Panc1 (cell line): ENCODE results near the gene FNIP1. TPM values are rescaled to one million over a fixed set of nuclear protein-coding genes. Genes with fewer than 3 reads are reported as not detected.

Experiments
- ATAC-seq: fragments of 200-7000 bp; cut with Tn5 transposase; 2 replicates; pipeline ENCODE4 v1.9.1; 2020; ENCODE audit warnings: mild to moderate bottlenecking, moderate library complexity
- BruUV-seq: library from RNA; stranded (reverse); fragments of 400-500 nt; replicated peaks from 2 replicates; lab custom pipeline; 2021; lab: Mats Ljungman, UMichigan
- CTCF ChIA-PET: fragments of 300-600 bp; sonication (Branson Sonifier 250); formaldehyde crosslinking; loops from one replicate; lab custom pipeline; 2022; ENCODE audit warnings: antibody characterized with exemption; lab: Charles Lee
- POLR2A ChIA-PET: fragments of 300-600 bp; sonication (Branson Sonifier 250); formaldehyde crosslinking; loops from one replicate; lab custom pipeline; 2022; ENCODE audit warnings: antibody characterized with exemption; lab: Charles Lee
- DNase-seq: peaks from one replicate; pipeline ENCODE4 v3.0.0-alpha.2; 2010; ENCODE audit warnings: low read depth, low spot score
- H3K27ac ChIP-seq: 2 replicates; pipeline ENCODE4 v1.5.1; 2011; ENCODE audit warnings: mild to moderate bottlenecking, low read length, inconsistent platforms
- H3K27me3 ChIP-seq: fragments of 200-500 bp; sonication (Bioruptor generic); 2 replicates; pipeline ENCODE4 v1.6.0; 2014; ENCODE audit warnings: low read length, inconsistent platforms; ENCODE audit not compliant: control insufficient read depth, insufficient read depth
- H3K36me3 ChIP-seq: fragments of 200-500 bp; sonication (Bioruptor generic); 2 replicates; pipeline ENCODE4 v1.5.1; 2014; ENCODE audit warnings: inconsistent platforms, mild to moderate bottlenecking, low read length, moderate library complexity; ENCODE audit not compliant: control insufficient read depth, insufficient read depth
- H3K4me1 ChIP-seq: 2 replicates; pipeline ENCODE4 v1.5.1; 2011; ENCODE audit warnings: inconsistent platforms, mild to moderate bottlenecking, low read length, moderate library complexity; ENCODE audit not compliant: control insufficient read depth, insufficient read depth
- H3K4me3 ChIP-seq, 2 experiments: 2 replicates each; pipeline ENCODE4 v1.5.1; 2011 to 2012; ENCODE audit warnings: low read depth in 2 of 2, low read length in 2 of 2, mild to moderate bottlenecking in 2 of 2, inconsistent platforms in 1 of 2, moderate library complexity in 1 of 2
- H3K9me3 ChIP-seq: fragments of 200-500 bp; sonication (Bioruptor generic); 2 replicates; pipeline ENCODE4 v1.5.1; 2014; ENCODE audit warnings: low read depth, mild to moderate bottlenecking, inconsistent platforms, low read length, moderate library complexity; ENCODE audit not compliant: control insufficient read depth, insufficient read depth
- CTCF ChIP-seq: fragments of 450-650 bp; IDR thresholded peaks from 2 replicates; pipeline ENCODE4 v1.5.1; 2017; ENCODE audit warnings: mild to moderate bottlenecking
- POLR2AphosphoS5 ChIP-seq: IDR thresholded peaks from 2 replicates; pipeline ENCODE4 v1.6.1; 2012; ENCODE audit warnings: mild to moderate bottlenecking, low read depth, low read length, moderate library complexity
- REST ChIP-seq, 2 experiments: IDR thresholded peaks; 2 replicates each; pipeline ENCODE4 v1.6.1; 2011 to 2012; ENCODE audit warnings: low read depth in 2 of 2, control low read depth in 1 of 2, low read length in 1 of 2, mild to moderate bottlenecking in 1 of 2, moderate library complexity in 1 of 2; ENCODE audit not compliant: insufficient read depth in 1 of 2
- SIN3A ChIP-seq: IDR thresholded peaks from 2 replicates; pipeline ENCODE4 v1.6.1; 2012; ENCODE audit warnings: low read depth, mild to moderate bottlenecking, low read length, moderate library complexity, borderline replicate concordance; ENCODE audit not compliant: insufficient read depth
- TCF7L2 ChIP-seq: IDR thresholded peaks from 2 replicates; pipeline ENCODE4 v1.6.1; 2011; ENCODE audit warnings: mild to moderate bottlenecking, low read depth, low read length, inconsistent platforms
- in situ Hi-C: cut with HindIII; loops from 2 replicates; pipeline ENCODE4 v1.10.0; 2016; ENCODE audit warnings: low sequenced_read_pairs, low pct_unique_long_range_greater_than_20kb
- intact Hi-C: fragments of 100-400 bp; cut with micrococcal nuclease; formaldehyde crosslinking; loops from one replicate; pipeline ENCODE4 v1.10.0; 2022; ENCODE audit not compliant: unreplicated experiment
- total RNA-seq: library from RNA; stranded (reverse); gene quantifications from one replicate; pipeline ENCODE4 v1.2.1, GENCODE V29; 2021; ENCODE audit not compliant: unreplicated experiment

The FNIP1 gene
- total RNA-seq, 1 experiment from 2014 or later = 48.3 TPM

GRCh38 chr5:131661933-131662332 is 134.9 kb downstream of the FNIP1 start:
- CTCF ChIA-PET = no interaction called here
- no peaks in the 10 kb centered on the region for H3K27me3 ChIP-seq
- DNase-seq (no peak), ATAC-seq (no peak)
- in situ Hi-C loops = no loop called here
- H3K4me1 ChIP-seq = no peaks in the 10 kb centered on the region
- intact Hi-C loops = no loop called here
- TF ChIP-seq POLR2AphosphoS5 (no peak), TCF7L2 (no peak), SIN3A (no peak), REST (IDR thresholded peaks at IDR 0.05; ENCODE audit: insufficient read depth in 1 of 2, low read depth in 2 of 2, low read length in 1 of 2) (no peak), CTCF (no peak)
- H3K27ac ChIP-seq = no peak overlapping the region
- no TSS peak for BruUV-seq
- POLR2A ChIA-PET = interaction anchor here (0.6 kb wide), 1 partner anchor 287 kb away, joined by 3 read pairs; no protein-coding TSS in a partner anchor
- no peaks in the 10 kb centered on the region for H3K9me3 ChIP-seq
- H3K4me3 ChIP-seq = no peak overlapping the region
- peaks cover 10% of the 10 kb centered on the region for H3K36me3 ChIP-seq

- POLR2A ChIA-PET = no interaction called here
- TF ChIP-seq CTCF = no peak
- TF ChIP-seq TCF7L2 = no peak
- no peak for TF ChIP-seq REST (IDR thresholded peaks at IDR 0.05; ENCODE audit: insufficient read depth in 1 of 2, low read depth in 2 of 2, low read length in 1 of 2)
- no peak for TF ChIP-seq POLR2AphosphoS5
- DNase-seq (no peak), ATAC-seq (no peak)
- H3K4me3 ChIP-seq = no peak overlapping the region
- no TSS peak for BruUV-seq
- CTCF ChIA-PET = no interaction called here
- H3K27me3 ChIP-seq = no peaks in the 10 kb centered on the region
- intact Hi-C loops (no loop called here), in situ Hi-C loops (no loop called here)
- H3K36me3 ChIP-seq = peaks cover 10% of the 10 kb centered on the region
- H3K4me1 ChIP-seq = no peaks in the 10 kb centered on the region
- H3K27ac ChIP-seq = no peak overlapping the region
- H3K9me3 ChIP-seq = no peaks in the 10 kb centered on the region
Observed at GRCh38 chr5:131659841-131660240, 137.0 kb downstream of the FNIP1 start.
